Dedifferentiated amniotic fluid mesenchymal stem cell (primary cell): ENCODE results near the gene MUL1.
A peak's percentile ranks its signal among the peaks of the same experiment; 100 is the strongest.

ENCODE experiments used
- DNase-seq: peaks from one replicate; pipeline ENCODE4 v3.0.0-alpha.2; 2016; ENCODE audit errors: extremely low spot score

MUL1 gene

GRCh38 chr1:20485527-20486456 lies 22.2 kb downstream of the MUL1 start, which contains the start of gene CAMK2N1:
Gene CAMK2N1 (minus strand): TSS chr1:20486210. CDS start chr1:20485379, 831 bp downstream.
- DNase-seq: peak; percentile 51

GRCh38 chr1:20484519-20485462 lies 23.2 kb downstream of the MUL1 start:
- no peak for DNase-seq

GRCh38 chr1:20483833-20484518 lies 24.0 kb downstream of the MUL1 start:
- DNase-seq: no peak

- no peak for DNase-seq
Measured at GRCh38 chr1:20483098-20483832, 24.7 kb downstream of the MUL1 start.

GRCh38 chr1:20481643-20482498 lies 26.1 kb downstream of the MUL1 start:
- DNase-seq: no peak

- no peak for DNase-seq
Measured at GRCh38 chr1:20480951-20481617, 26.9 kb downstream of the MUL1 start.

GRCh38 chr1:20480243-20480944 lies 27.6 kb downstream of the MUL1 start:
- DNase-seq: no peak

- no peak for DNase-seq
Measured at GRCh38 chr1:20479840-20480239, 28.1 kb downstream of the MUL1 start.

- DNase-seq: no peak
Measured at GRCh38 chr1:20478057-20478635, 29.8 kb downstream of the MUL1 start.

GRCh38 chr1:20477348-20478056 lies 30.4 kb downstream of the MUL1 start:
- DNase-seq: no peak

GRCh38 chr1:20476265-20477038 lies 31.5 kb downstream of the MUL1 start:
- no peak for DNase-seq

GRCh38 chr1:20474996-20475395 lies 33.0 kb downstream of the MUL1 start:
- no peak for DNase-seq

- DNase-seq: no peak
Measured at GRCh38 chr1:20474333-20474975, 33.5 kb downstream of the MUL1 start.

- DNase-seq: no peak
Measured at GRCh38 chr1:20473894-20474293, 34.1 kb downstream of the MUL1 start.

GRCh38 chr1:20472860-20473711 lies 34.9 kb downstream of the MUL1 start:
- no peak for DNase-seq

GRCh38 chr1:20472121-20472520 lies 35.8 kb downstream of the MUL1 start:
- no peak for DNase-seq
